Stomach (tissue), 9 donors: ENCODE results near the gene MSI2. TPM values are rescaled to one million over a fixed set of nuclear protein-coding genes. Genes with fewer than 3 reads are reported as not detected.

Experiments
- DNase-seq, 2 donors: peaks; one replicate each; pipeline versions ENCODE4 v3.0.0 to v3.0.0-alpha.2; 2013 to 2019
- H3K27ac ChIP-seq, 5 donors: fragments of 200-600 bp in 4 of 5; sonication (generic) in 4 of 5; one replicate each; pipeline ENCODE4 v1.5.1; 2013 to 2019; ENCODE audit warnings: mild to moderate bottlenecking in 1 of 5, moderate library complexity in 1 of 5
- H3K27me3 ChIP-seq, 3 donors: fragments of 200-600 bp; sonication (generic); one replicate each; pipeline ENCODE4 v1.5.1; 2017 to 2019; ENCODE audit warnings: mixed run types in 1 of 3
- H3K36me3 ChIP-seq, 4 donors: fragments of 200-600 bp; sonication (generic); 1 replicate in 3 of 4; 2 replicates in 1 of 4; pipeline ENCODE4 v1.5.1; 2016 to 2019
- H3K4me1 ChIP-seq, 4 donors: fragments of 200-600 bp; sonication (generic); one replicate each; pipeline ENCODE4 v1.5.1; 2016 to 2019
- H3K4me3 ChIP-seq, 4 donors: fragments of 200-600 bp; sonication (generic) in 3 of 4; one replicate each; pipeline ENCODE4 v1.5.1; 2016 to 2019; ENCODE audit warnings: mild to moderate bottlenecking in 1 of 4
- H3K9me3 ChIP-seq, 4 donors: fragments of 200-600 bp; sonication (generic); one replicate each; pipeline ENCODE4 v1.5.1; 2016 to 2019
- EP300 ChIP-seq: sonication (generic); formaldehyde crosslinking; IDR thresholded peaks from one replicate; pipeline ENCODE4 v1.6.1; 2017; ENCODE audit warnings: antibody characterized with exemption
- POLR2A ChIP-seq, 4 donors: fragments of 450-650 bp; IDR thresholded peaks; one replicate each; pipeline ENCODE4 v1.6.1; 2016; ENCODE audit warnings: antibody characterized with exemption in 4 of 4, control low read depth in 2 of 4, mild to moderate bottlenecking in 1 of 4, moderate library complexity in 1 of 4
- POLR2AphosphoS5 ChIP-seq, 3 donors: sonication (generic); formaldehyde crosslinking; IDR thresholded peaks; one replicate each; pipeline ENCODE4 v1.6.1; 2016; ENCODE audit warnings: antibody characterized with exemption in 3 of 3
- WGBS, 5 donors: extraction: QIAGEN DNeasy Blood & Tissue Kit in 3 of 5; methylation state at CpG; one replicate each; pipeline versions ENCODE4 v1.1.5 to v1.1.7; 2013 to 2018; 5-methylcytosine and 5-hydroxymethylcytosine counted together
- intact Hi-C: fragments of 100-400 bp; cut with DNase I; formaldehyde crosslinking; loops from one replicate; pipeline ENCODE4 v1.15.1; 2023; ENCODE audit warnings: low total_unique reads
- polyA plus RNA-seq, 3 donors: library from polyadenylated mRNA; stranded (reverse); fragments of 200-250 nt; gene quantifications; one replicate each; pipeline ENCODE4 v1.2.3, GENCODE V29; 2013
- total RNA-seq, 5 donors: library from RNA; depleted of rRNA; stranded (reverse); fragments of >200 nt; gene quantifications; one replicate each; pipeline versions ENCODE4 v1.1.0 to v1.2.3, GENCODE V29; 2014 to 2016
- TF ChIP-seq, protein P1 (sequence below), 7 experiments: fragments of 450-650 bp in 4 of 7; fragments of 200-600 bp in 3 of 7; sonication (generic) in 3 of 7; IDR thresholded peaks; one replicate each; pipeline ENCODE4 v1.5.1; 2016 to 2019; ENCODE audit warnings: antibody characterized with exemption in 7 of 7, control low read depth in 2 of 7, mild to moderate bottlenecking in 1 of 7
- donor health status: healthy with polysubstance abuse.
- donor health status: Bipolar disorder and iron deficiency.
- donor health status: healthy.

The MSI2 gene
- total and polyA plus RNA-seq, 8 donors: 8.3 to 72.4 (median 22.9) TPM

DNA sequence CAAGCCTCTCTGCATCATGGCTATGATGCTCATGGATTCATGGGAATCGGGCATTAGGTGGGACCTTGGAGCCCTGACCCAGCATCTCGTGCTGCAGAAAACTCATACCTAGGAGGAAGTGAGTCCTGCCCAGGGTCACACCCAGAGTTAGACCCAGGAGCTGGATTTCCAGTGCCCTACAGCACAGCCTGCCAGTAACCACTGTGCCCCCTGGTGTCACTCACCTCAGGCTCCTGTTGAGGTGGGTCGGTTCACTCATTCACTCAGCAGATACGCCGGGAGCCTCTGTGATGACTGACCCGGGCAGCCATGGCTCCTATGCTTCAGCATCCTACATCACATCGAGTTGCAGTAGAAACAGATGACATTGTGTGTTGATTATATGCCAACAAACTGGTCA is 143.4 kb downstream of the MSI2 start:
- Histone ChIP-seq H3K4me3 (no peak overlapping the region), H3K27ac (no peak overlapping the region), H3K36me3 (peaks cover 0 to 20% (median 18%) of the 10 kb centered on the region in 4 donors), H3K4me1 (peaks cover 0 to 9% (median 2%) of the 10 kb centered on the region in 4 donors), H3K9me3 (no peaks in the 10 kb centered on the region), H3K27me3 (no peaks in the 10 kb centered on the region)
- TF ChIP-seq, protein P1, sequence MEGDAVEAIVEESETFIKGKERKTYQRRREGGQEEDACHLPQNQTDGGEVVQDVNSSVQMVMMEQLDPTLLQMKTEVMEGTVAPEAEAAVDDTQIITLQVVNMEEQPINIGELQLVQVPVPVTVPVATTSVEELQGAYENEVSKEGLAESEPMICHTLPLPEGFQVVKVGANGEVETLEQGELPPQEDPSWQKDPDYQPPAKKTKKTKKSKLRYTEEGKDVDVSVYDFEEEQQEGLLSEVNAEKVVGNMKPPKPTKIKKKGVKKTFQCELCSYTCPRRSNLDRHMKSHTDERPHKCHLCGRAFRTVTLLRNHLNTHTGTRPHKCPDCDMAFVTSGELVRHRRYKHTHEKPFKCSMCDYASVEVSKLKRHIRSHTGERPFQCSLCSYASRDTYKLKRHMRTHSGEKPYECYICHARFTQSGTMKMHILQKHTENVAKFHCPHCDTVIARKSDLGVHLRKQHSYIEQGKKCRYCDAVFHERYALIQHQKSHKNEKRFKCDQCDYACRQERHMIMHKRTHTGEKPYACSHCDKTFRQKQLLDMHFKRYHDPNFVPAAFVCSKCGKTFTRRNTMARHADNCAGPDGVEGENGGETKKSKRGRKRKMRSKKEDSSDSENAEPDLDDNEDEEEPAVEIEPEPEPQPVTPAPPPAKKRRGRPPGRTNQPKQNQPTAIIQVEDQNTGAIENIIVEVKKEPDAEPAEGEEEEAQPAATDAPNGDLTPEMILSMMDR (IDR thresholded peaks at IDR 0.05): no peak
- TF ChIP-seq POLR2AphosphoS5 (IDR thresholded peaks at IDR 0.05) (no peak), EP300 (no peak), POLR2A (IDR thresholded peaks at IDR 0.05) (no peak)
- WGBS, 5 donors: 85 to 99% (median 87%) methylated on average over 6 to 7 of the region's 7 CpGs
- DNase-seq: no peak
- intact Hi-C loops: no loop called here

DNA sequence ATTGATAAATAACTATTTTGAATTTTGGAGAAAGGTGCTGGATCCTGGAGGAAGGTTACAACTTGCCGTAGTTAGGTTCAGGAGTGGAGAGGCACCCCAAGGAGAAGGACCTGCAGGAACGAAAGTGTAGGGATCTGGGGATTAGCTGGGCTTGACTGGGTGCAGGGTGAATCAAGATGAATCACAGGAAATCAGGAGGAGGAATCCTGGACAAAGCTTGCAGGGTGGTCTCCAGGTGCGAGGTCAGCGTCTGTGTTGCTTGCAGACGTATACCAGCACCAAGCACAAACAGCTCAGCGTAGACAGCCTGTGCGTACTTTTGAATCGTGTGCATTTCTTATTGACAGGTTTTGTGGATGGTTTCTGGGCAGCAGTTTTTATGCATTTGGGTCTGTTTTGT is 144.3 kb downstream of the MSI2 start:
- peaks cover 0 to 12% (median 5%) of the 10 kb centered on the region in 4 donors for H3K4me1 ChIP-seq
- no peak for DNase-seq
- TF ChIP-seq, protein P1 (IDR thresholded peaks at IDR 0.05): no peak
- no peak for TF ChIP-seq POLR2AphosphoS5 (IDR thresholded peaks at IDR 0.05)
- TF ChIP-seq EP300: no peak
- TF ChIP-seq POLR2A (IDR thresholded peaks at IDR 0.05): no peak
- 95 to 97% (median 96%) methylated on average over 8 of the region's 8 CpGs for WGBS, 5 donors
- H3K27me3 ChIP-seq: no peaks in the 10 kb centered on the region
- no peak overlapping the region for H3K27ac ChIP-seq
- H3K4me3 ChIP-seq: no peak overlapping the region
- H3K9me3 ChIP-seq: no peaks in the 10 kb centered on the region
- H3K36me3 ChIP-seq: peaks cover 0 to 20% (median 19%) of the 10 kb centered on the region in 4 donors
- intact Hi-C loops: no loop called here

DNA sequence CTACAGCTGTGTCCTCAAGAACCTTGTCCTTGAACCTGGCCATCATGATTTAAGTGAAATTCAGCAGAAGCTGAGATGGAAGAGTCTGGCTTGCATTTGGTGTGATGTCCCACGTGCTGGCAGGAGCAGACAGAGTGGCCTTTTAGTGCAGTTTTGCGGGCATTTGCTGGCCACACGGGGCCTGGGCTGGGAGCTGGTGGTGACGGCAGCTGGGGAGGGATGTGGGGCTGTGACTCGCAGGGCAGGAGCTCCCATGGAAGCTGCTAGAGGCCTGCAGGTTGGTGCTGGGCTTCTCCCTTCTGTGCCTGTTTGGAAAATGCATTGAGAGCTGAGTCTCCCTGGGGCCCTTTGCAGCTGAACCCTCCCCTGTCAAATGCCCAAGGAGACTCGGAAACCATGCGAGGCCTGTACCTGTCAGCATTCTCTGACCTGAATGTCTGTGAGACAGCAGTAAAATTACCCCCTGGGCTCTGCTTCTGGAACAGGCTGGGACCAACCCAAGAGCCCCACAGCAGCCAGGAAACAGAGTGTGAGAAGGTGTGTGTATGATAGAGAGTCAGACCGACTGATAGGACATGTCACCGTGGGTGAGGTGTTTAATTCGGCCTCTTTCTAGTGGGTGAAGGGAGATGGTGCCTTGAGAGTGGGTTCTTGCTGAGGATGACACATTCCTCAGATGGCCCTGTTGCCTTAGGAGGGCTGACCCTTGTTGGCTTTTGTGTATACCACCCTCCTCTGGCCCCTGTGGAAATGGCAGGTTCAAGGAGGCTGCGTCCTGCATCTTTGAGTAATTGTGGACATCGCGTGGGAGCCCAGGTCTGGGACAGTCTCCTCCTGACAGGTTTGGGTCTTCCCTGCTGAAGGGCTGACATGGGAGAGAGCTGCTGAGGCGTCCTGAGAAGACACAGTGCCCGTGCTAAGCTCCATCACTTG is 145.5 kb downstream of the MSI2 start:
- TF ChIP-seq EP300 (no peak), POLR2AphosphoS5 (IDR thresholded peaks at IDR 0.05) (no peak), POLR2A (IDR thresholded peaks at IDR 0.05) (no peak)
- TF ChIP-seq, protein P1 (IDR thresholded peaks at IDR 0.05): no peak
- H3K27ac ChIP-seq: no peak overlapping the region
- H3K4me3 ChIP-seq: no peak overlapping the region
- H3K36me3 ChIP-seq: peaks cover 0 to 20% (median 19%) of the 10 kb centered on the region in 4 donors
- peaks cover 1 to 17% (median 12%) of the 10 kb centered on the region in 4 donors for H3K4me1 ChIP-seq
- intact Hi-C loops: no loop called here
- H3K27me3 ChIP-seq: no peaks in the 10 kb centered on the region
- no peak for DNase-seq
- no peaks in the 10 kb centered on the region for H3K9me3 ChIP-seq
- 90 to 95% (median 93%) methylated on average over 14 to 15 of the region's 15 CpGs for WGBS, 5 donors

- Histone ChIP-seq H3K4me1 (peaks cover 10 to 26% (median 18%) of the 10 kb centered on the region in 4 donors), H3K9me3 (no peaks in the 10 kb centered on the region), H3K27ac (no peak overlapping the region), H3K4me3 (no peak overlapping the region), H3K36me3 (peaks cover 0 to 20% (median 19%) of the 10 kb centered on the region in 4 donors), H3K27me3 (no peaks in the 10 kb centered on the region)
- 87 to 99% (median 90%) methylated on average over 5 of the region's 5 CpGs for WGBS, 5 donors
- intact Hi-C loops: no loop called here
- no peak for DNase-seq
- TF ChIP-seq POLR2A (IDR thresholded peaks at IDR 0.05) (no peak), EP300 (no peak), POLR2AphosphoS5 (IDR thresholded peaks at IDR 0.05) (no peak)
- TF ChIP-seq, protein P1 (IDR thresholded peaks at IDR 0.05): no peak
These were observed 146.4 kb downstream of the MSI2 start for GRCh38 chr17:57402681-57403180.
